Stomach (tissue), 9 donors: ENCODE data around the gene SACS. TPM values are rescaled to one million over a fixed set of nuclear protein-coding genes. Genes with fewer than 3 reads are reported as not detected.

Experiments used
- DNase-seq, 2 donors: peaks; one replicate each; pipeline versions ENCODE4 v3.0.0 to v3.0.0-alpha.2; 2013 to 2019
- H3K27ac ChIP-seq, 5 donors: fragments of 200-600 bp in 4 of 5; sonication (generic) in 4 of 5; one replicate each; pipeline ENCODE4 v1.5.1; 2013 to 2019; ENCODE audit warnings: mild to moderate bottlenecking in 1 of 5, moderate library complexity in 1 of 5
- H3K27me3 ChIP-seq, 3 donors: fragments of 200-600 bp; sonication (generic); one replicate each; pipeline ENCODE4 v1.5.1; 2017 to 2019; ENCODE audit warnings: mixed run types in 1 of 3
- H3K36me3 ChIP-seq, 4 donors: fragments of 200-600 bp; sonication (generic); 1 replicate in 3 of 4; 2 replicates in 1 of 4; pipeline ENCODE4 v1.5.1; 2016 to 2019
- H3K4me1 ChIP-seq, 4 donors: fragments of 200-600 bp; sonication (generic); one replicate each; pipeline ENCODE4 v1.5.1; 2016 to 2019
- H3K4me3 ChIP-seq, 4 donors: fragments of 200-600 bp; sonication (generic) in 3 of 4; one replicate each; pipeline ENCODE4 v1.5.1; 2016 to 2019; ENCODE audit warnings: mild to moderate bottlenecking in 1 of 4
- H3K9me3 ChIP-seq, 4 donors: fragments of 200-600 bp; sonication (generic); one replicate each; pipeline ENCODE4 v1.5.1; 2016 to 2019
- EP300 ChIP-seq: sonication (generic); formaldehyde crosslinking; IDR thresholded peaks from one replicate; pipeline ENCODE4 v1.6.1; 2017; ENCODE audit warnings: antibody characterized with exemption
- POLR2A ChIP-seq, 4 donors: fragments of 450-650 bp; IDR thresholded peaks; one replicate each; pipeline ENCODE4 v1.6.1; 2016; ENCODE audit warnings: antibody characterized with exemption in 4 of 4, control low read depth in 2 of 4, mild to moderate bottlenecking in 1 of 4, moderate library complexity in 1 of 4
- POLR2AphosphoS5 ChIP-seq, 3 donors: sonication (generic); formaldehyde crosslinking; IDR thresholded peaks; one replicate each; pipeline ENCODE4 v1.6.1; 2016; ENCODE audit warnings: antibody characterized with exemption in 3 of 3
- WGBS, 5 donors: extraction: QIAGEN DNeasy Blood & Tissue Kit in 3 of 5; methylation state at CpG; one replicate each; pipeline versions ENCODE4 v1.1.5 to v1.1.7; 2013 to 2018; 5-methylcytosine and 5-hydroxymethylcytosine counted together
- intact Hi-C: fragments of 100-400 bp; cut with DNase I; formaldehyde crosslinking; loops from one replicate; pipeline ENCODE4 v1.15.1; 2023; ENCODE audit warnings: low total_unique reads
- polyA plus RNA-seq, 3 donors: library from polyadenylated mRNA; stranded (reverse); fragments of 200-250 nt; gene quantifications; one replicate each; pipeline ENCODE4 v1.2.3, GENCODE V29; 2013
- total RNA-seq, 5 donors: library from RNA; depleted of rRNA; stranded (reverse); fragments of >200 nt; gene quantifications; one replicate each; pipeline versions ENCODE4 v1.1.0 to v1.2.3, GENCODE V29; 2014 to 2016
- TF ChIP-seq, protein P1 (sequence below), 7 experiments: fragments of 450-650 bp in 4 of 7; fragments of 200-600 bp in 3 of 7; sonication (generic) in 3 of 7; IDR thresholded peaks; one replicate each; pipeline ENCODE4 v1.5.1; 2016 to 2019; ENCODE audit warnings: antibody characterized with exemption in 7 of 7, control low read depth in 2 of 7, mild to moderate bottlenecking in 1 of 7
- donor health status: healthy with polysubstance abuse.
- donor health status: Bipolar disorder and iron deficiency.
- donor health status: healthy.

The SACS gene
- total and polyA plus RNA-seq, 8 donors: 1.1 to 34.0 (median 4.9) TPM

DNA sequence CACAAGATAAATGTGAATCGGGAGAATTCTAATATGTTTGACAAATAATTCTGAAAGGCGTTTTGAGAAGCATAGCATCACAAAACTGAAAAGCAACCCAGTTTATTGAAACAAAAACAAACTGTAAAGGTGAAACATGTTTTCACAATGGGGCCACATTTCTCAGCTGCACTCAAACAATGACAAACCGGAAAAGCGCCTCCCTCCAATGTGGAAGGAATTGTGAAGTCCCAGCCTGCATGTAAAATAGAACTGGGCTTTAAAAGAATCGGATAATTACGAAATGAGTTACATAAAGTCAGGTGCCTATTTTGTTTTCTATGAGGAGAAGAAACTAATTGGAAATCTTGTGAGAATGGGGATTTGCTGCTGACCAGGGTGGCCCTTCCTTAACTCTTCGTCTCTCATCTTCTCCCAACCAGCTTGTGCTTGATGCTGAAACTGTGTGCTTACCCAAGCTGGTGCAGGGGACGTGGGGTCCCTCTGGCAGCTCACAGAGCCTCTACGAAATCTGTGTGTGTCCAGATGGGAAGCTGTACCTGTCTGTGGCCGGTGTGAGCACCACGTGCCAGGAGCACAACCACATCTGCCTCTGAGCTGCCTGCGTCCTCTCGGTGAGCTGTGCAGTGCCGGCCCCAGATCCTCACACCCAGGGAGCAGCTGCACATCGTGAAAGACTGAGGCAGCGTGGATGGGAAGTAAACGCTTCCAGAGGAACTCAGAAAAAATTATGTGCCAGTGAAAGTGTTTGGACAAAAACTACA, 109.4 kb downstream of the SACS start:
- TF ChIP-seq, protein P1, sequence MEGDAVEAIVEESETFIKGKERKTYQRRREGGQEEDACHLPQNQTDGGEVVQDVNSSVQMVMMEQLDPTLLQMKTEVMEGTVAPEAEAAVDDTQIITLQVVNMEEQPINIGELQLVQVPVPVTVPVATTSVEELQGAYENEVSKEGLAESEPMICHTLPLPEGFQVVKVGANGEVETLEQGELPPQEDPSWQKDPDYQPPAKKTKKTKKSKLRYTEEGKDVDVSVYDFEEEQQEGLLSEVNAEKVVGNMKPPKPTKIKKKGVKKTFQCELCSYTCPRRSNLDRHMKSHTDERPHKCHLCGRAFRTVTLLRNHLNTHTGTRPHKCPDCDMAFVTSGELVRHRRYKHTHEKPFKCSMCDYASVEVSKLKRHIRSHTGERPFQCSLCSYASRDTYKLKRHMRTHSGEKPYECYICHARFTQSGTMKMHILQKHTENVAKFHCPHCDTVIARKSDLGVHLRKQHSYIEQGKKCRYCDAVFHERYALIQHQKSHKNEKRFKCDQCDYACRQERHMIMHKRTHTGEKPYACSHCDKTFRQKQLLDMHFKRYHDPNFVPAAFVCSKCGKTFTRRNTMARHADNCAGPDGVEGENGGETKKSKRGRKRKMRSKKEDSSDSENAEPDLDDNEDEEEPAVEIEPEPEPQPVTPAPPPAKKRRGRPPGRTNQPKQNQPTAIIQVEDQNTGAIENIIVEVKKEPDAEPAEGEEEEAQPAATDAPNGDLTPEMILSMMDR (IDR thresholded peaks at IDR 0.05): no peak
- Histone ChIP-seq H3K4me3 (no peak overlapping the region), H3K4me1 (peaks cover 0 to 8% (median 3%) of the 10 kb centered on the region in 4 donors), H3K27me3 (no peaks in the 10 kb centered on the region), H3K36me3 (no peaks in the 10 kb centered on the region), H3K9me3 (no peaks in the 10 kb centered on the region), H3K27ac (no peak overlapping the region)
- intact Hi-C loops: no loop called here
- 51 to 62% (median 56%) methylated on average over 17 of the region's 17 CpGs for whole genome bisulfite sequencing, 5 donors
- no peak for DNase-seq

DNA sequence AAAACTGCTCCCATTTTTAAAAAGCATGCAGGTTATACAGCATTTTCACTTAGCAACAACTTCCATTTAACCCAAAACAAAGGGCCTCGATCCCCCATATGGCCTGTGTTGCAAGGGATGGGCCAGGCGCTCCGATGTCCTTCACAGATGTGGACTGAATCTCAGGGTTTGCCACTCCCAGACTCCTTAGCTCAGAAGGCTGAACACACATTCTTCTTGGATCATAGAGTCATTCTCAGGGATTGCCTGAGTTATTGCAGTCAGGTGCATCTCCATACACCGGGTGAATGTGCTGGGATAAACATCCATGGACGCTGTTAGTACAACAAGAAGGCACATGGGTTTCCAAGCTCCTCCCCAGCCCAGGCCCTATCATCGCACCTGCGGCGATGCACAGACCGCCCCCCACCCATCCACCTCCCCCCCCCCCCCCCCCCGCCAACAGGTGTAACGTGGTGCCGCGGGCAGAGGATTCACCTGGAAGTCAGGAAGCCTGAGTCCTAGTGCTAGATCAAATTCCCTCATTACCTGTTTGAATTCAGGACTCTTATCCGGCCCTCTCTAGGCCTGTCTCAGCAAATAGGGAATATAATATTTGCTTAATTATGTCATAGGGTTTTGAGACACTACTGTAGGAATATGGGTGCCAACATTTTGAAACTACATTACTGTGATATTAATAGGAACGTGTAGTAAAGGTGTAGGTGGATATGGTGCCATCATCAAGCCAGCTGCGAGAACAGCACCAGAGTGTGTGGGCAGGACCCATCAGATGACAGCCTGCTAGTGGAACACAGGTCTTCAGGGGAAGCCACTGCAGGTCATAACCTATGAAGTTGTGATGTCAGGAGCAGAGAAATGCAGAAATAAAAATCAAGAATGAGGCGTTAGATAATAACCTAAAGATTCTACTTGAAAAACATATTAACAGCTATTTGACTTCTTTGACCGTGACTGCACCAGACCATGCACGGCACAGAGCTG, 110.9 kb downstream of the SACS start:
- DNase-seq: no peak
- Histone ChIP-seq H3K4me1 (peaks cover 0 to 8% (median 3%) of the 10 kb centered on the region in 4 donors), H3K27me3 (no peaks in the 10 kb centered on the region), H3K36me3 (no peaks in the 10 kb centered on the region), H3K4me3 (no peak overlapping the region), H3K9me3 (no peaks in the 10 kb centered on the region), H3K27ac (peak overlapping the region in 2 of 5 donors; percentile 14 to 37)
- WGBS, 5 donors: 73 to 93% (median 85%) methylated on average over 12 to 19 of the region's 19 CpGs
- TF ChIP-seq POLR2AphosphoS5 (IDR thresholded peaks at IDR 0.05): no peak
- no peak for TF ChIP-seq EP300
- TF ChIP-seq, protein P1 (IDR thresholded peaks at IDR 0.05): no peak
- no peak for TF ChIP-seq POLR2A (IDR thresholded peaks at IDR 0.05)
- intact Hi-C loops: no loop called here

DNA sequence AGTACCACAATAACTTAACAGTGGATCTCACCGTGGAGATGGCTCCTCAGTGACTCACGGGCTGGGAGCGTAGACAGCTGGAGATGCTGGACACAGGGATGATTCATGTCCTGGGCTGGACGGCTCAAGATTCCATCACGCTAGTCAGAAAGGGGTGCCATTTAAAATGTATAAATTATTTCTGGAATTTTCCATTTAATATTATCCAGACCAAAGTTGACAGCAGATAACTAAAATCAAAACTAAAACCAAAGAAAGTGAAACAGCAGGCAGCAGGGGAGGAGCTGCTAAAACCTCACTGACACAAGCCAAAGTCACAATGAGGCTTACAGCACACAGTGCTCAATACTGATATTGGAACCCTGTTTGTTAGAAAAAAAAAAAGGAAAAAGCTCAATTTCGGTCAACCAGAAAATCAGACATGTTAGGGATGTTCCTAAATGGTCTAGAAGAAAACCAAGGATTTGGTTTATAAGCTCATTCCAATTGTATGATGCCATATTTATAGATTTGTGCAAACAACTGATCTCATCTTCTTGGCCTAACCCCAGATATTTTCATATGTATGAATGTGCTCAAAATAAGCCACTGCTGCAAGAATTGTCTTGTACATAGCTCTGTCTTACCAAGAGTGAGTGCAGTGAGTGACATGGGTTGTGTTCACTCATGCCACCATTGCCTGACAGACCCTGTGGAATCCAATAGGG, 111.8 kb downstream of the SACS start:
- 22 to 58% (median 58%) methylated on average over 6 of the region's 6 CpGs for WGBS, 5 donors
- intact Hi-C loops: no loop called here
- H3K36me3 ChIP-seq: no peaks in the 10 kb centered on the region
- TF ChIP-seq EP300 (no peak), POLR2AphosphoS5 (IDR thresholded peaks at IDR 0.05) (peak in 1 of 3 donors; percentile 50)
- TF ChIP-seq, protein P1 (IDR thresholded peaks at IDR 0.05): no peak
- H3K27ac ChIP-seq: peak overlapping the region in 4 of 5 donors; percentile 7 to 37 (median 15)
- no peaks in the 10 kb centered on the region for H3K9me3 ChIP-seq
- peak in 1 of 2 donors; percentile 68 for DNase-seq
- H3K27me3 ChIP-seq: no peaks in the 10 kb centered on the region
- peak overlapping the region in 3 of 4 donors; percentile 13 to 19 (median 16) for H3K4me3 ChIP-seq
- peaks cover 0 to 8% (median 3%) of the 10 kb centered on the region in 4 donors for H3K4me1 ChIP-seq
